Measurements from ENCODE around the gene SPHK2.

The SPHK2 gene

DNA sequence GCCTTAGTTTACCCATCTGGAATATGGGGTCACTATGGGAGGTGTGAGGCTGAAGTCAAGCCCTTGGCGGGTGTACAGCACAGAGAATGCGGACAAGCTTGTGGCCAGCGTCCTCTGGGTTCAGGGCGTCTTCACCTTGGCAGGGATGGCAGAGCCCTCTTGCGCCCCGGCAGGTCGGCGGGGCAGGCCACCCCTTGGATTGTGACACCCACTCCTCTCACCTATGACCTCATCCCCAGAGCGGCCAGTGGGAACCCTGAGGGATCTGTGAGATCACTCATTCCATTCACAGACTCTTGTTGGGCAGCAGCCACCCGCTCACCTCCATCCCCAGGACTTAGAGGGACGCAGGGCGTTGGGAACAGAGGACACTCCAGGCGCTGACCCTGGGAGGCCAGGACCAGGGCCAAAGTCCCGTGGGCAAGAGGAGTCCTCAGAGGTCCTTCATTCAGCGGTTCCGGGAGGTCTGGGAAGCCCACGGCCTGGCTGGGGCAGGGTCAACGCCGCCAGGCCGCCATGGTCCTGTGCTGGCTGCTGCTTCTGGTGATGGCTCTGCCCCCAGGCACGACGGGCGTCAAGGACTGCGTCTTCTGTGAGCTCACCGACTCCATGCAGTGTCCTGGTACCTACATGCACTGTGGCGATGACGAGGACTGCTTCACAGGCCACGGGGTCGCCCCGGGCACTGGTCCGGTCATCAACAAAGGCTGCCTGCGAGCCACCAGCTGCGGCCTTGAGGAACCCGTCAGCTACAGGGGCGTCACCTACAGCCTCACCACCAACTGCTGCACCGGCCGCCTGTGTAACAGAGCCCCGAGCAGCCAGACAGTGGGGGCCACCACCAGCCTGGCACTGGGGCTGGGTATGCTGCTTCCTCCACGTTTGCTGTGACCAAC, 12.6 kb upstream of the SPHK2 start, which contains the start of gene SPACA4:
TSS of gene SPACA4 (plus strand) at position 280 of the 896 bp plus-strand sequence. CDS start at position 517, 237 bp downstream.
- no peak for DNase-seq

DNA sequence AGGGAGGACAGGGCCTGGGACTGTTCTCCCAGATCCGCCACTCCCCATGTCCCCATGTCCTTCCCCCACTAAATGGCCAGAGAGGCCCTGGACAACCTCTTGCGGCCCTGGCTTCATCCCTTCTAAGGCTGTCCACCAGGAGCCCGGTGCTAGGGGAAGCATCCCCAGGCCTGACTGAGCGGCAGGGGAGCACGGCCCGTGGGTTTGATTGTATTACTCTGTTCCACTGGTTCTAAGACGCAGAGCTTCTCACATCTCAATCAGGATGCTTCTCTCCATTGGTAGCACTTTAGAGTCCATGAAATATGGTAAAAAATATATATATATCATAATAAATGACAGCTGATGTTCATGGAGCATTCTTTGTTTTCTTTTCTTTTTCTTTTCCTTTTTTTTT, 11.9 kb upstream of the SPHK2 start:
- no peak for DNase-seq

DNA sequence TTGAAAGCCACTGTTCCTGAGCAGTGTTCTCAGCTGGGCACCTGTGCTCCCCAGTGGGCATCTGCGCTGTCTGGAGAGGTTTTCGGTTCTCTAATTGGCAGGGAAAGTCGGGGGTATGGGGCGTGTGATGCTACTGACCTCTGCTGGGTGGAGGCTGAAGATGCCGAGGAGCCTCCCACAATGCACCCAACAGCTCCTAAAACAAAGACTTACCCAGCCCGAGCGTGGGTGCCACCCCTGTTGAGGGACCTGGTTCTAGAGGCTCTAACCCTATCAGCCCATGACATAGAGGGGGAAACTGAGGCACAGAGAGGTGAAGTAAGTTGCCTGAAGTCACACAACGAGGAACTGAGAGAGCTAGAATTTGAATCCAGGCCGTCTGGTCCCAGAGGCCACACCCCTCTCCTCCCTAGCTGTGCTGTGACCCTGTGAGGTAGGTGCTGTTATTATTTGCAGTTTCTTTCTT, 10.5 kb upstream of the SPHK2 start:
- DNase-seq: peak; percentile 35

DNA sequence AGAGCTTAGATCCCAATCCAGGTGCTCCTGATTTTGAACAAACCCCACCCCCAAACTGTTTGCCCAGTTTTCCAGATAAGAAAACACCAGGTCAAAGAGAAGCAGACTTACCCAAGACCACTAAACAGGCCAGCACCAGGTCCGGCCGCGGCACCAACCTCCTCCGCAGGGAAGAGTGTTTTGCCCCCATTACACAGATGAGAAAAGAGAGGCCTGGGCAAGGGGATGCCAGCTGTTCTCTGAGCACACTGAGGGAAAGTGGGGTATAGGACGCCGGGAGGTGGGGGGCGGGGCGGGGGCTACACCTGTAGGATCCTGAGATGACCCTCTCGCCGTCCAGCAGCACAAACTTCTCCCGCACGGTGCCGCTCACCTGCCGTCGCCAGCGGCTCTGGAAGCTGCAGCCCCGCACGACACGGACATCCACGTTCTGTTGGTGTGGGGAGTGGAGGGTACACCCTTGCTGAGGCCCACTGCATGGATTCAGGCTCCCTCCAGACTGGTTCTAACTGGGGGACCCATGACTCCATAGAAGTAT, 9.7 kb upstream of the SPHK2 start:
- no peak for DNase-seq

DNA sequence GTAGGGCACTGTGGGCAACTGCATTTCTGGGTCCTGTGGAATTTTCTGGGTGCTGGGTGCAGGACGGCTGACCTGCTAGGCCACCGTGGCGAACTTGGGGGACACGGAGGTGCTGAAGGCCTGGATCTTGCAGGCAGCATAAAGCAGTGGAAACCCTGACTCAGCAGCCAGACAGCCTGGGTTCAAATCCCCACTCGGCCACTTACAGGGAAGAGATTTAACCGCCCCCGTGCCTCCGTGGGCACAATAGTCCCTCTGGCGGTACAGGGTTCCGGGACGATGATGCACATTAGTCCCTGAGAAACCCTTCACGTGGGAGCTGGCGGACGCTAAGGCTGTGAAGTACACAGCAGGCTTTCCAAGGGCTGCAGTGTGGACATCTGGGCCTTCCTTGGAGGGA, 7.4 kb upstream of the SPHK2 start:
- DNase-seq: no peak

DNA sequence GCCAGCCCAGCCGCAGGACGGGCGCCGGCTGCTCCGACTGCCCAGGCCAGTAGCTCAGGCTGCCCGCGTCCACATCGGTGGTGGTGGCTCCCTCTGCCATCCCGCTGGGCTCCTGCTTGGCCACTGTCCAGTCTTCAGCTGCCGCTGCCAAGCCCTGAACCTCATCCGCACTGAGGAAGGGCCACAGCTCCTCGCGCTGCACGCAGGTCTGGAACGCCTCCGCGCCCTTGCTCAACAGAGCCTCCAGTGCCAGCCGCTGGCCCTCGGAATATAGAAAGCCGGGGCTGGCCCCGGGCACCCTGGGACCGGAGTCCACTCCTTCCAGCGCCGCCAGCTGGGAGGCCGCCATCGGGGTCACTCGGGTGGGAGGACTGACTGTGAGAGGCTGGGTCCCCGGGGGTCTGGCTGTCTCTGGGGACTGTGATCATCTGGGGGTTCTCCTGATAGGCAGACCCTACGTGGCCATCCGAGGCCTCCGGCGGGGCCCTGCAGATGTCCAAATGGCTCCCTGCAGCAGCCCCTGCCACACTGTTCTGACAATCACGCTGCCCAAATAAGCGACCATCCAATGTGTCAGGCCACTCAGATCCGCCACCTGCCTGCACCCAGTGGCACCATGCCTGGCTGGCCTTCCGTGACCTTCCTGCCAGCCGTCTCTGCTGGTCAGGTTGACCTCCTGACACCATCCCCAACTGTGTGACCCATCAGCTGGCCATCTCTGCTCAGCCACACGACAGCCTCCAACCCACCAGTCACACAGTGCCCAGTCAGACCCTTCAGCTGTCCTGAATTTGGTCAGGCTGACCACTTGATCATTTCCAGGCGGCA, 6.1 kb upstream of the SPHK2 start:
- DNase-seq: no peak

DNA sequence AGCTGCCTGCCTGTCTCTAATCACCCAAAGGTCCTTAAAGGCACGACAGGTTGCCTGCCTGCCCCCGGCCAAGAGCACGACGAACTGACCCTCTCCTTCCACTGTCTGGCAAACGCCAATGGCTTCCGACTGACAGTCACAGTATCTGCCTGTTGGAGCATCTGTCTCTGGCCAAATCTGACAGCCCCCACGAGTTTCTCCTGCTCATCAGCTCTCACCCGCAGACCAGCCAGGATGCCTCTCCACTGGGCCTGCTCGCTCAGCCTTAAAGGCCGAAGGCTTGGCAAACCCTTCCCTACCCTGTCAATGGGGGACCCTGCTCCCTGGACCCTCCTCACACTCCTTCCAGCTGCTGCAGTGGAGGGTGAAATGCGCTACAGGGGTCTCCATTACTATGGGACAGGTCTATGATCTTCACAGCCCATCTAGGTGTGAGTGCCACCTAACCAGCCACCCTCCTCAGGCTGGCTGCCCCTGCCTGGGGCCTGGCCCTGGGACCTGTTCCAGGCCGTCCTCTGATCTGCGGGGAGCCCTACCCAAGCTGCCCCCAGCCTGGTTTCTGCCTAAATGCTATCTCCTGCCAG, 5.4 kb upstream of the SPHK2 start:
- DNase-seq: no peak

DNA sequence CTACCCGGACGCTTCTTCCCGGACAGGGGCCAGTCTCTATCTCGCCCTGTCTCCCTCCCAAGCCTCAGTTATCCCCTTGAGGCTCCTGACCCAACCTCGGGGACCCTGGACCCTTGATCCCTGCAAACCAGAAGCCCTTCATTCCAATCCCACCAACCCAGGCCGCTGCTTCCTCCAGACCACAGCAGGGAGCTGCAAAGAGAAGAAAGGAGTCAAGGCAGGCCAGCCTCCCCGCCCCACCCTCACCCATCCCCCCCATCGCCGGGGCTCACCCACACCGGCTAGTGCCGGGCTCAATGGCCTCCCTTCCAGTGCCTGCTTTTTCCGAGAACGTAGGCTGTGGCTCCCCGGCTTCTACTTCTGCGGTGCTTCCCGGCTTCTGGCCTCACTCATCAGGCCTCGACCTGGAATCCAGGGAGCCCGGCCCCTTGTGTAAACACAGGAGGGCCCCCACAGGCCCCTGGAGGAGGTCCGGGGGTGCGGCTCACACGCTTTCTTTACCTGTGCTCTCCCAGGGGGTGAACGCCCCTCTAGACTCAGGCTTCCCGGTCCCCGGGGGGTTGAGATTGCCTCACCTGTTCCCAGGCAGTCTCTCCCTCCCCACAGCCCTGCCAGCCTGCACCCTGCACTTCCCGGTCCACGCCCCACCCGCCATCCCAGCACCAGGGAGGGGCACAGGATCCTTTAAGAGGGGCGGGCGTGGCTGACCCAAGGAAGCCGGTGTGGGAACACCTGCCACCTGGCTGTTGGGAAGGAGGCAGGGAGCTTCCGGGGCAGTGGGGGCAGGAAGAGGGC, 4.7 kb upstream of the SPHK2 start, which contains the start of gene FAM83E:
TSS of gene FAM83E (minus strand) at position 641 of the 795 bp plus-strand sequence. CDS start 1,704 bp downstream, outside the sequence.
- no peak for DNase-seq

DNA sequence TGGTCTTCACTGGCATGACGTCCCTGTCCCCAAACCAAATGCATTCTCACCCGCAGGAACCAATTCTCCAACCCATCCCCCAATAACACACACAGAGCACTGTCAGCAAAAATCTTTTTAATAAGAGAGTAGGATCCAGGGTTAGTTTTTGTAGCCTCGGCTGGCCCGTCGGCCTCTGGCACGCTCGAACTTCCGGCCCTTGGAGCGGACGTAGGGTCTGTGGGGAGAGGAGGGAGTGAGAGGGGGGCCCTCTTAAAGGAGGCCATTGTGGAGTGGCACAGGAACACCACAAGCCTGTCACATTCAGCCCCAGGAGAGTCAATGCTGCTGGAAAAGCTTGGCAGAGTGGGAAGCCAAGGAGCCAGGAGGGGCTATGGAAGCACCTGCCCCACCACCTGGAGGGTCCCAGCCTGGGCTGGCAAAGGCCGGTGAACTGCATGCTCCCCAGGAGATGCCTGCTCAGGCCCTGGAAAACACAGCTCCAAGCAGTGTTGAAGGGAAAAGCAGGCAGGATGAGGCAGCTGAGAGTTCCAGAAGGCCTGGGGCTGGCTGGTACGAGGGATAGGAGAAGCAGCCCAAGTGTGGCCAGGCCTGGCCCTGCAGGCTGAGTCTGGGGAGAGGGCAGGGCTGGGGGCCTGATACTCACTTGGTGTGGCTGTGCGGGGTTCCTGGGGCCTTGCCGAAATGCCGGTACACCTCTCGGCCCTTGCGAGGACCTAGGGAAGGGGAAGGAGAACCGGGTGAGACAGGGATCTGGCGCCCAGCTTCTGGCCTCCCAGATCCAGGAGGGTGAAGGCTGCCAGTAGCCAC, 3.9 kb upstream of the SPHK2 start:
- no peak for DNase-seq

DNA sequence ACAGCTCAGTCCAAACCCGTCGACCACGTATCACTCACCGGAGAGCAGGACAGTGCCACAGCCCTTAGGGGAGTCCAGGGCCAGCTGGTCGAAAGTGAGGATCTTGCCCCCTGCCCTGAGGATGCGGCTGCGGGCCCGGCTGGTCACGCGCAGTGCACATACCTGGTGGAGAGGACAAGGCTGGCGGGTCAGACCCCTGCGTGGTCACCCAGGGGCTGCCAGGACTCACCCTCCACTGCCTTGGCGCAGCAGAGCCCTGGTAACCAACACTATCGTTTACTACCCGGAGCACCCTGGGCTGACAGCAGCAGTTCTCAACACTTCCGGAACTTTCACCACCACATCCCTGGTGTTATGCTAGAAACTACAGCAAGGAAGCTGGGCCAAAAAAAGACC, 3.3 kb upstream of the SPHK2 start:
- no peak for DNase-seq

DNA sequence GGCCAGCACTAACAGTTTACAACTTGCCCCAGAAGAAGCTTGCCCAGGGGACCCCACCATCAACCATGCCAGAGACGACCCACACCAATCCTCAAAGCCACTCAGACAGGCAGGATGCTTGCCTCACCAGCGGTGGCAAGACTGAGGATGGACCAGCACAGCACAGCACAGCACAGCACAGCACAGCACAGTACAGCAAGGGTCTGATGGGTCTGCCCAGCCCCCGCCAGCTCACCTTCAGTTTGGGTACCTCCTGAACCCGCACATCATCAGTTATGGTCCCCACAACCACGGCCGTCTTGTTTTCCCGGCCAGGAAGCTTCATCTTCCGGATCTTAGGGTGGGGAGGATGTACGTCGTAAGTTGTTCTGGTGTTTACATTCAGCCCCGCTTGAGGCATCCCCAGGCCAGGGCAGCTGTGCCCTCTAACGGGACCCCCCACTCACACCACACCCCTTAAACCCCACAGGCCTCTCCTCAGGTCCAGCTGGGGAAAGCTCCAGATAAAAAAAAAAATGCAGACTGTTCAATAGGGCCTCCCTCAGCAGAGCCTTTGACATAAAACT, 2.7 kb upstream of the SPHK2 start:
- no peak for DNase-seq

DNA sequence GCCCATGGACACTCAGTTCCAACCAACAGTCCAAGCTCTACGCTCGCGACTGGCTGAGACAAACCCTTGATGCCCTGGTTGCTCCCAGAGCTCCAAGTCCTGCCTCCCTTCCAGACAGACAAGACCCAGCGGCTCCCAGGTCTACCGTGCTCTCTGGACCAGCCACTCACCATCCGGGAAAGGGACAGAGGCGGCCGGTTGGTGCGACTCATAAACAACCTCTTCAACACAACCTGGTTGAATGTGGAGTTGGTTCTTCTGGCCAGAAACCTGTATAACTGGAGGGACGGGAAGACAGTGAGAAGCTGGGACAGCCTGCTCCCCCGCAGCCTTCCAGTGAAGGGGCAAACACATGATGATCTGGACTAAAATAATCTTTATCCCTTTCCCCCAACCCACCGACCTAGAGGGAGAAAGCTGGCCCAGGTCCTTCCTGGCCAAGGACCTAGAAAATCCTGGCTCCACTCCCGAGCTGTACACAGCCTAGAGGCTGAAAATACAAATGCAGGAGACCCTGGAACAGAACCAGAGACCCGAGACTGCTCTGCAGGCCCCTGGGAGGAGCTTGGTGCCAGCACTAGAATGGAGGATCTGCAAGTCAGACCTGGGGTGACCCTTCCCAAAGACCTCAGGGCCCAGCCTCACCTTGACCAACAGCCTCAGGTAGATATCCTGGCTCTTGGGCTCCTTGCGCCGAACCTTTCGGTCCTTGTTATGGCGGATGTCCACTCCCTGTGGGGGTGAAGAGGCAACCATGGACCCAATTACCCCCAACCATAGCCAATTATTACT, 2.0 kb upstream of the SPHK2 start:
- no peak for DNase-seq

DNA sequence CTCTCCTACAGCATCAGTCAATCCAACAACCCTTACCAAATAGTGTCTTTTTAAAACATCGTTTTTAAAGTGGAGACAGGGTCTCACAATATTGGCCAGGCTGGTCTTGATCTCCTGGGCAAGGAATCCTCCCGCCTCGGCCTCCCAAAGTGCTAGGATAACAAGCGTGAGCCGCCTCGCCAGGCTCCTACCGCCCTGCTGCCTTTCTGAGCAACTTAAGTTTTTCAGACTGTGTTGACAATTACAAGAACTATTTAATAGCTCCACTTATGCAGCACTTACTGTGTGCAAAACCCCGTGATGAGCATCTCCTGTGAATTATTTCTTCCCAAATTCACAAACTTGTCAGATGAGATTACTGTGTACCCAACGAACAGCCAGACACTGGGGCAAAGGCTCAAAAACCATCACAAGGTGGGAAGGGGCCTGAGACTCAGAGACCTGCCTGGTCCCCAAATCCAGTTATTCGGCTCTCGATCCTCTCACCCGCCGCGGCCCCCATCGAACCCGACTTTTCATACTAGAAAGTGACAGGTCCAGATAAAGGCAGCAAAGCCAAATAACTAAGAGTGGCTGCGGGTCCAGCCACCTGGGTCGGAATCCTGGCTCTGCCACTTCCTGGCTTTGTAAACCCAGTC, 909 bp upstream of the SPHK2 start:
- no peak for DNase-seq

DNA sequence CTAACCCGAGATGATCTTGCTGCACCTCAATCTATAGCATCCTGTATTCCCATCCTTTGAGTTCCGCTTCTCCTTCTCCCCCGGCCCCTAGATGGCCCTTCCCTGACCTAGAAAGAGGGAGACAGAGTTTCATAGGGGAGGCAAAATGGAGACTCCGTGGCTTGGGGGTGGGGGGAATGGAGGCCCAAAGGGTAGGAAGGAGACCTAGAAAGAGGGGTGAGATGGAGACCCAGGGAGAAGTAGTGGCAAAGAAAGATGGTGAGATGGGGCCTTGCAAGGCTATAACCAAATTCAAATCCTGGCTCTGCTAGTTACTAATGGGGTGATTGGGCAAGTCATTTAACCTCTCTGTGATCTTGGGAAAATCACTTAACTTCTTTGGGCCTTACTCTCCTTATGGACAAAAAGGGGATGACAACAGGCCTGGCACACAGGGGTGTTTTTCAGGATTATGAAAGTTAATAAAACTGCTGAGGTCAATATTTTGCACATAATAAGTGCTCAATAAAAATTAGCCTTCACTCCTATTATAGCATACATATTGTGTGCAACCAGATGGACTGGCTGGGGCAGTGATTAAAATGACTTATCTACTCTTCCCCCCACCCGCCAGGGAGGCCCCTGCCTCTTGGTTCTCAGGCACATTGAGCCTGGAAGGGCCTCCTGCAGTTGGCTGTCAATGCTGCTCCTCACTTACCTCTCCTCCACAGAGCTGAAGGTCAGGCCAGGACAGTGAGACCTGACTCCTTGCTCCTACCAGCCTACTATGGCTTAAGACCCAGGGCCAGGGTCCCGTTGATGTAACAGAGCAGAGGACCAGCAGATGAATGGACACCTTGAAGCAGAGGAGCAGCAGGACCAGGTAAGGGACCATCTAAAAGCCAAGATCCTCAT, 633 bp downstream of the SPHK2 start:
- no peak for DNase-seq

DNA sequence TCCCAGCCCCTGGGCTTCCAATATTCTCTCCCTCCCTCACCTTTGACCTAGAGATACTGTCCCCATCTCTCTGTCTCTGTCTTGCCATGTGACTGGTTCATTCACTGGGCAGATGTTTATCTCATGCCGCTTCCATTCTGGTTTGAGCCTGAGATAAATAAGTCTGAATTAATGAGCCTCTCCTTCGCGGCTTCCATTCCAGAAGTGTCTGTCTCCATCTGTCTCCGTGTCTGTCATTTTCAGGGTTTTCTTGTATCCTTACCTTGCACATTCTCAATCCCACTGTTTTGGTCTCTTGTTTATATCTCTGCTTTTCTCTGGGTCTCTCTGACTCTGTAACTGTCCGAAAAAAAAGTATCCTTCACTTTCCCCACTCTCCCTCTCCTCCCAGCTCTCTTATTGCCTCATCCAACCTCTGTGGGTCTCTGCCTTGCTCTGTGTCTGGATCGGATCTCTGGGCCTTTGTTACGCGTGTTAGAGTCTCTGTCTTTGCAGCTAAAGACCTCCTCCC, 4.3 kb downstream of the SPHK2 start:
- DNase-seq: no peak

DNA sequence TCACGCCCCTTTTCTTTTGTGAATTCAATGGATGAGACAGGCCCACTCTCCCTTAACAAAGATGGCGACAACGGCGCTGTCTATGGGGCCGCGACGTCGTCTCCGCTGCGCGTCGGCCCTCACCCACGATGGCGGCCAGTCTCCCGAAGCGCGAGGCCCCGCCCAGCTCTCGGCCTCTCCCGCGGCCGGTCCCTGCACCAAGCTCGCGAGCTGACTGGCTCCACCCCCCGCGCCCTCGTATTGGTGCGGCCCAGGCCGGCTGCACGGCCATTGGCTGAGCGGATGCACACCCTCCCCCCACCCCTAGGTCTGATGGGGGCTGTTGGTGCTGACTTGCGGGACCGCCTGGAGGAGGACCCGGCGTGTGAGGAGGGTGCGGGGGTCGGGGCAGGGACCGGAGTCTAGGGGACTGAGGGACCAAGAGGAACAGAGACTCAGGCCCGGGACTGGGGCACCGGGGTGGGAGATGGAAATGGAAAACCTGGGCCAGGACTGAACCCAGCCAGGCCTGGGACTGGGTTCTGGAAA, 4.8 kb downstream of the SPHK2 start:
- peak; percentile 98 for DNase-seq

DNA sequence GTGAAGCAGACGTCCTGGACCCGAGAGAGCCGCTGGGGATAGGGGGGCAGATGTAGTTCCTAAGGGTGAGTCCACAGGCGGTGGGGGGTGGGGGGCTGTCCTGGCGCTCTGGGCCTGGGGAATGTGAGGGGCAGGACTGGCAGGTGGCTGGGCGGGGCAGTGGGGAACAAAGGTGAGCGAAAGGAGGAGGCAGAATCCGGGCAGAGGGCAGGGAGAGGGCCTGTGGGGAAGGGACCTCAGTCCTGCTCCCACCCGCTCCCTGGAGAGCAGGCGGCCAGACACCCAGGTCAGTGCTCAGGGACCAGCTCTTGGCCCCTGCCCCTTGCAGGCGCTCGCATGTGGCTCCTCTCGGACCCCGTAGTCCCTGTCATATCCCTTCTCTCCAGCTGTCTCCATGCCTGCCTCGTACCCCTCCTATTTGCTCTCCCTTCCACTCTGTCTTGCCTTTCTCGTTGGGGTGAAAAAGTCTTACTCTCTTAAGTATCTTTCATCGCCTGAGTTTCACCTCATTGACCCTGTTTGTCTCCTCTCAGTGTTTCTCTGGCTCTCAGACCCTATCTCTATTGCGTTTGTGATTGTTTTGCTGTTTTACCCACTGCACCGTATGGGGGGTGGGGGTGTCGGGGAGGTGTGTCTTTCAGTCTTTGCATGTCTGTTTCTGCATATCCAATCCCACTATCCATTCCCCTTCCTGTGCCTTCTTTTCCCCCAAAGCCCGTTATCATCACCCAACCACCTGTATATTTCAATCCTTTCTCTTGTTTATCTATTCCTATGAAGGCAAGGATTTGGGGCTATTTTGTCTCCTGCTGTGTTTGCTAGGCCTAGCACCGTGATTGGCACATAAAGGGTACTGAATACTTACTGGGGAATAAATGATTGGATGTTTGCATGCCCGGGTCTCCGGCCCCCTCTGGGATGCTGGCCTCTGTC, 5.8 kb downstream of the SPHK2 start:
- DNase-seq: no peak
